H1 (cell line): ENCODE measurements around the gene SYT17. TPM values are rescaled to one million over a fixed set of nuclear protein-coding genes. Genes with fewer than 3 reads are reported as not detected.

Experiments used
- BACH1 ChIP-seq: IDR thresholded peaks from 2 replicates; pipeline ENCODE4 v1.6.1; 2012; ENCODE audit warnings: low read length, improper control_type of control experiment
- CEBPB ChIP-seq: IDR thresholded peaks from 2 replicates; pipeline ENCODE4 v1.6.1; 2012; ENCODE audit warnings: low read depth, low read length
- GABPA ChIP-seq: IDR thresholded peaks from 2 replicates; pipeline ENCODE4 v1.6.1; 2011; ENCODE audit warnings: mild to moderate bottlenecking, low read length, moderate library complexity, borderline replicate concordance; ENCODE audit not compliant: insufficient read depth
- HDAC2 ChIP-seq, 2 experiments: fragments of 300-600 bp in 1 of 2; sonication (generic) in 1 of 2; IDR thresholded peaks; 2 replicates each; pipeline ENCODE4 v1.6.1; 2011 to 2012; ENCODE audit warnings: low read depth in 2 of 2, low read length in 2 of 2, mild to moderate bottlenecking in 2 of 2, moderate library complexity in 2 of 2, borderline replicate concordance in 1 of 2, inconsistent platforms in 1 of 2
- SP4 ChIP-seq: IDR thresholded peaks from 2 replicates; pipeline ENCODE4 v1.6.1; 2012; ENCODE audit warnings: low read length, inconsistent platforms
- SUZ12 ChIP-seq: fragments of 200-600 bp; sonication (generic); IDR thresholded peaks from 2 replicates; pipeline ENCODE4 v1.6.1; 2012; ENCODE audit warnings: mild to moderate bottlenecking, inconsistent platforms, low read length, moderate library complexity, mixed read lengths
- TAF7 ChIP-seq: optimal IDR thresholded peaks from 2 replicates; pipeline ENCODE3; 2011; ENCODE audit warnings: low read depth, mild to moderate bottlenecking, inconsistent platforms, low read length, moderate library complexity, borderline replicate concordance
- polyA plus RNA-seq, 7 experiments: library from polyadenylated mRNA; depleted of rRNA in 3 of 7; stranded (reverse) in 5 of 7; unstranded in 2 of 7; fragments of >200 nt in 5 of 7; fragments of 200-250 nt in 2 of 7; gene quantifications; 1 replicate in 5 of 7; 2 replicates in 1 of 7; 4 replicates in 1 of 7; pipeline versions ENCODE4 v1.2.1 to v1.2.3, GENCODE V29; 2011 to 2013; ENCODE audit warnings: missing spikeins in 2 of 7, mixed read lengths in 2 of 7
- total RNA-seq: library from RNA; stranded (reverse); fragmentation: NEBNext Ultra II Directional; extraction: Animal tissue kit (Norgen Biotek cat#: 25700); gene quantifications from 2 replicates; pipeline ENCODE4 v1.2.1, GENCODE V29; 2021

The SYT17 gene
- total and polyA plus RNA-seq, 2 of the 8 experiments (the other 6 are each of a cell fraction or from before 2014, with no cell fraction given): 5.8 to 18.1 TPM

DNA sequence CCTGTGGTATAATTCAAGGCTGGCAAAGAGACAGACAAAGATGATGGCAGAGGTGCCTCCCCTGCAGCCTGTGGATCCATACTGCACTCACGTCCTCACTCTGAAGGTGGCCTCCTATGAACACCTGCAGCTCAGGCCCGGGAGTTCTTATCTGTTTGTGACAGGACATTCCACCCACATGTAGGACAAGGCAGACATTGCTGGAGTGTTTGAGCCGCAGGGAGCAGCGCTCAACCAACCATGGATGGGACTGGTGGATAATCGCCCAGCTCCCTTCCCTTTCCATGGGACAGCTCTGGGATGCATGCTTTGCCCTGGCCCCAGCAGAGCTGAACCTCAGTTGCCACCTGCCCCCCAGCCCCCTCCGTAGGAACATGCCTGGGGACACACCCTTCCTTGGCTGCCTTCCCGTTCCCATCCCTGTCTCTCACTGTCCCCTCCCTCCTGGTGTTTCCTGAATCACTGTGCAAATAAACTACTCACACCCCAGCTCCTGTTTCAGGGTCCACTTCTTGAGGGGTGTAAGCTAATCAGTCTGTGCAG is 32.1 kb upstream of the SYT17 start (continued):
- TF ChIP-seq TAF7 (no peak), GABPA (no peak), CEBPB (no peak), HDAC2 (IDR thresholded peaks at IDR 0.05; ENCODE audit: borderline replicate concordance in 1 of 2, low read depth in 2 of 2, low read length in 2 of 2) (no peak), BACH1 (no peak), SUZ12 (no peak), SP4 (no peak)
- TF ChIP-seq, all 59 proteins: peak for 0
